GM12878 (cell line): ENCODE data around the gene CD300A. TPM values are rescaled to one million over a fixed set of nuclear protein-coding genes. Genes with fewer than 3 reads are reported as not detected.

Experiments used
- ATAC-seq: fragments of 200-7000 bp; cut with Tn5 transposase; 3 replicates; pipeline ENCODE4 v1.9.1; 2020; ENCODE audit warnings: mild to moderate bottlenecking, moderate library complexity
- BruUV-seq: library from RNA; stranded (reverse); fragments of 400-500 nt; replicated peaks from 2 replicates; lab custom pipeline; 2021; lab: Mats Ljungman, UMichigan
- CTCF ChIA-PET: fragments of 300-600 bp; sonication (Branson Sonifier 250); formaldehyde crosslinking; extraction: SDS; loops from one replicate; lab custom pipeline; 2021; ENCODE audit warnings: inconsistent platforms; lab: Yijun Ruan, JAX
- POLR2A ChIA-PET: fragments of 350-600 bp; formaldehyde crosslinking; extraction: SDS; loops from one replicate; lab custom pipeline; 2021; ENCODE audit warnings: inconsistent platforms; lab: Charles Lee
- RAD21 ChIA-PET: fragments of 300-600 bp; sonication (Branson Sonifier 250); formaldehyde crosslinking; loops from one replicate; lab custom pipeline; 2023; ENCODE audit warnings: antibody characterized with exemption; ENCODE audit not compliant: unreplicated experiment; lab: Charles Lee
- SMC1A ChIA-PET: fragments of 300-600 bp; sonication (Branson Sonifier 250); formaldehyde crosslinking; loops from one replicate; lab custom pipeline; 2023; ENCODE audit not compliant: unreplicated experiment, uncharacterized antibody; lab: Charles Lee
- DNase-seq: peaks from one replicate; pipeline ENCODE4 v3.0.0-alpha.2; 2011; ENCODE audit warnings: low read depth, low spot score
- FAIRE-seq: peaks from 3 replicates; lab custom pipeline; 2011; peaks lifted over from hg19 to GRCh38; lab: Jason Lieb, UNC
- H2AFZ ChIP-seq: 2 replicates; pipeline ENCODE4 v1.6.0; 2011; ENCODE audit warnings: low read depth, low read length, control low read depth; ENCODE audit not compliant: control insufficient read depth
- H3K27ac ChIP-seq: 2 replicates; pipeline ENCODE4 v1.5.1; 2011; ENCODE audit warnings: control low read depth; ENCODE audit not compliant: control insufficient read depth, insufficient read depth
- H3K27me3 ChIP-seq, 2 experiments: replicated peaks in 1 of 2; 2 replicates each; pipeline versions ENCODE4 v1.6.0 to v1.6.1; 2011; ENCODE audit warnings: low read length in 1 of 2; ENCODE audit not compliant: control insufficient read depth in 2 of 2, insufficient read depth in 2 of 2
- H3K36me3 ChIP-seq, 2 experiments: 2 replicates each; pipeline ENCODE4 v1.5.1; 2011; ENCODE audit warnings: low read length in 1 of 2; ENCODE audit not compliant: control insufficient read depth in 2 of 2, insufficient read depth in 2 of 2
- H3K4me1 ChIP-seq: 2 replicates; pipeline ENCODE4 v1.6.1; 2011; ENCODE audit warnings: mild to moderate bottlenecking, low read length, moderate library complexity, mixed read lengths; ENCODE audit not compliant: control insufficient read depth, insufficient read depth
- H3K4me2 ChIP-seq: 2 replicates; pipeline ENCODE4 v1.6.0; 2011; ENCODE audit warnings: control low read depth; ENCODE audit not compliant: control insufficient read depth, insufficient read depth
- H3K4me3 ChIP-seq: fragments of 200-600 bp; sonication (generic); 2 replicates; pipeline ENCODE4 v1.5.1; 2016
- H3K79me2 ChIP-seq: 2 replicates; pipeline ENCODE4 v1.6.0; 2011; ENCODE audit warnings: low read length; ENCODE audit not compliant: control insufficient read depth, insufficient read depth
- H3K9ac ChIP-seq: 2 replicates; pipeline ENCODE4 v1.8.0; 2011; ENCODE audit warnings: low read length, control low read depth, mixed read lengths; ENCODE audit not compliant: control insufficient read depth, insufficient read depth
- H3K9me3 ChIP-seq: replicated peaks from 3 replicates; pipeline ENCODE4 v1.5.1; 2011; ENCODE audit warnings: mild to moderate bottlenecking, low read length; ENCODE audit not compliant: control insufficient read depth, insufficient read depth
- H4K20me1 ChIP-seq: 2 replicates; pipeline ENCODE4 v1.6.0; 2011; ENCODE audit not compliant: control insufficient read depth, insufficient read depth
- ASH2L ChIP-seq: fragments of 300-600, 200-600 bp; sonication (generic); IDR thresholded peaks from 2 replicates; pipeline ENCODE4 v1.6.1; 2017; ENCODE audit warnings: low read depth, mild to moderate bottlenecking, borderline replicate concordance
- CBX3 ChIP-seq: fragments of 200-600 bp; sonication (generic); IDR thresholded peaks from 2 replicates; pipeline ENCODE4 v1.6.1; 2016; ENCODE audit warnings: low read depth, borderline replicate concordance
- CHD1 ChIP-seq: IDR thresholded peaks from 2 replicates; pipeline ENCODE4 v1.6.1; 2012; ENCODE audit warnings: low read depth, low read length, improper control_type of control experiment
- CHD4 ChIP-seq: fragments of 200-600 bp; sonication (generic); IDR thresholded peaks from 2 replicates; pipeline ENCODE4 v1.6.1; 2016; ENCODE audit warnings: mild to moderate bottlenecking
- E2F8 ChIP-seq: fragments of 450-650 bp; IDR thresholded peaks from 2 replicates; pipeline ENCODE4 v1.6.1; 2018; ENCODE audit warnings: mild to moderate bottlenecking, low read depth, moderate library complexity; ENCODE audit not compliant: partially characterized antibody
- FOS ChIP-seq: IDR thresholded peaks from 3 replicates; pipeline ENCODE4 v1.6.1; 2011; ENCODE audit warnings: borderline replicate concordance; ENCODE audit not compliant: insufficient read length; ENCODE audit errors: extremely low read depth
- GABPA ChIP-seq: IDR thresholded peaks from 2 replicates; pipeline ENCODE4 v1.6.1; 2014; ENCODE audit warnings: antibody characterized with exemption, low read depth, mild to moderate bottlenecking, inconsistent platforms
- IRF3 ChIP-seq: fragments of 450-650 bp; IDR thresholded peaks from 2 replicates; pipeline ENCODE4 v1.6.1; 2014; ENCODE audit warnings: mild to moderate bottlenecking
- IRF5 ChIP-seq: fragments of 450-650 bp; IDR thresholded peaks from 2 replicates; pipeline ENCODE4 v1.6.1; 2017; ENCODE audit warnings: borderline replicate concordance
- NFYA ChIP-seq: IDR thresholded peaks from 2 replicates; pipeline ENCODE4 v1.6.1; 2011; ENCODE audit warnings: low read depth, mild to moderate bottlenecking, low read length, improper control_type of control experiment, borderline replicate concordance
- PML ChIP-seq: IDR thresholded peaks from 2 replicates; pipeline ENCODE4 v1.6.1; 2012; ENCODE audit warnings: low read length, inconsistent platforms
- SIX5 ChIP-seq: IDR thresholded peaks from 2 replicates; pipeline ENCODE4 v1.6.1; 2011; ENCODE audit warnings: mild to moderate bottlenecking, low read depth, low read length, moderate library complexity; ENCODE audit not compliant: severe bottlenecking
- SP1 ChIP-seq: IDR thresholded peaks from one replicate; pipeline ENCODE4 v1.6.1; 2011; ENCODE audit warnings: low read depth, low read length
- SRF ChIP-seq, 2 experiments: IDR thresholded peaks; 2 replicates each; pipeline ENCODE4 v1.6.1; 2011; ENCODE audit warnings: low read depth in 2 of 2, low read length in 2 of 2, mild to moderate bottlenecking in 1 of 2, moderate library complexity in 1 of 2
- STAT3 ChIP-seq: IDR thresholded peaks from 2 replicates; pipeline ENCODE4 v1.6.1; 2011; ENCODE audit warnings: low read depth, low read length, improper control_type of control experiment
- ZBTB33 ChIP-seq: fragments of 450-650 bp; IDR thresholded peaks from 2 replicates; pipeline ENCODE4 v1.6.1; 2017; ENCODE audit warnings: mild to moderate bottlenecking
- ZNF207 ChIP-seq: fragments of 450-650 bp; IDR thresholded peaks from 2 replicates; pipeline ENCODE4 v1.6.1; 2014; ENCODE audit warnings: antibody characterized with exemption, mild to moderate bottlenecking, borderline replicate concordance
- WGBS: methylation state at CpG from one replicate; pipeline ENCODE4 v1.1.6; 2016; ENCODE audit warnings: low lambda C conversion rate; ENCODE audit not compliant: insufficient replicate concordance, insufficient coverage; ENCODE audit errors: missing lambda C conversion rate; 5-methylcytosine and 5-hydroxymethylcytosine counted together
- in situ Hi-C: fragments of 300-500 bp; cut with MboI; formaldehyde crosslinking; loops from 9 replicates; pipeline ENCODE4 v1.14.3; 2018; ENCODE audit warnings: mixed read lengths
- intact Hi-C: fragments of 100-400 bp; cut with micrococcal nuclease; formaldehyde crosslinking; loops from one replicate; pipeline ENCODE4 v1.14.2; 2022; ENCODE audit not compliant: unreplicated experiment
- polyA plus RNA-seq, 11 experiments: library from polyadenylated mRNA; depleted of rRNA in 4 of 11; unstranded in 6 of 11; stranded (reverse) in 5 of 11; fragments of >200 nt; fragmentation: Nextera tagmentation in 4 of 11; fragmentation: Illumina TruSeq in 1 of 11; extraction: Ambion mirVana in 4 of 11; extraction: Trizol in 1 of 11; gene quantifications; 1 replicate in 1 of 11; 2 replicates in 10 of 11; pipeline versions ENCODE4 v1.2.1 to v1.2.3, GENCODE V29; 2011 to 2016; ENCODE audit warnings: inconsistent platforms in 2 of 11, missing spikeins in 2 of 11, low read depth in 1 of 11
- total RNA-seq, 4 experiments: library from RNA; depleted of rRNA in 3 of 4; stranded (reverse); fragments of >200 nt in 3 of 4; fragmentation: Illumina TruSeq in 1 of 4; extraction: Trizol in 1 of 4; gene quantifications; 2 replicates each; pipeline versions ENCODE4 v1.2.1 to v1.2.3, GENCODE V29; 2013 to 2021

Gene CD300A
- total and polyA plus RNA-seq, 10 of the 15 experiments (the other 5 are each of a cell fraction or from before 2014, with no cell fraction given) = 10.6 to 128 (median 36.1) TPM

GRCh38 chr17:74448756-74449155 lies 17.7 kb upstream of the CD300A start:
- no peaks in the 10 kb centered on the region for H4K20me1 ChIP-seq
- H3K4me3 ChIP-seq = no peak overlapping the region
- no peak overlapping the region for H3K4me2 ChIP-seq
- DNase-seq (no peak), FAIRE-seq (no peak), ATAC-seq (no peak)
- intact Hi-C loops = no loop called here
- H2AFZ ChIP-seq = no peak overlapping the region
- H3K9ac ChIP-seq = no peak overlapping the region
- WGBS = 75% methylated on average over 8 of the region's 8 CpGs
- POLR2A ChIA-PET = no interaction called here
- in situ Hi-C loops = no loop called here
- H3K27ac ChIP-seq = no peak overlapping the region
- H3K4me1 ChIP-seq = 0 out of 2 replicates have a peak, but pooled peaks cover 2% of the 10 kb centered on the region
- no peaks in the 10 kb centered on the region for H3K36me3 ChIP-seq
- CTCF ChIA-PET = interaction anchor here (1.3 to 2.2 kb wide), 4 partner anchors 9 to 70 kb away, joined by 4 to 8 read pairs (median 5); no protein-coding TSS in a partner anchor
- no TSS peak for BruUV-seq
- SMC1A ChIA-PET = interaction anchor here (1.1 kb wide), 1 partner anchor 29 kb away, joined by 3 read pairs; no protein-coding TSS in a partner anchor
- no peaks in the 10 kb centered on the region for H3K9me3 ChIP-seq
- H3K27me3 ChIP-seq = peaks cover 0 to 2% of the 10 kb centered on the region in 2 experiments; a peak in 2 of 4 replicates
- RAD21 ChIA-PET = interaction anchor here (1.8 kb wide), 1 partner anchor 8 kb away, joined by 6 read pairs; no protein-coding TSS in a partner anchor
- no peaks in the 10 kb centered on the region for H3K79me2 ChIP-seq
- TF ChIP-seq CBX3 (no peak), SRF (IDR thresholded peaks at IDR 0.05; ENCODE audit: low read depth in 2 of 2, low read length in 2 of 2) (no peak), ZBTB33 (no peak), CHD4 (no peak), CHD1 (no peak), ASH2L (no peak), IRF3 (no peak), IRF5 (no peak), E2F8 (no peak), PML (no peak), SIX5 (no peak), STAT3 (no peak), FOS (no peak), GABPA (no peak), NFYA (no peak), ZNF207 (no peak), SP1 (no peak)
